Mucosa of stomach (tissue), 1 donor: Measurements from ENCODE around the gene RNF222.
"Not testable (repeated sequence)": the region's sequence is repeated elsewhere in the genome, so short reads cannot be mapped to it uniquely, and the experiment has no call there.

ENCODE experiments used
- H3K27me3 ChIP-seq: one replicate; pipeline ENCODE4 v1.7.0; 2013; ENCODE audit warnings: mild to moderate bottlenecking, low read length; ENCODE audit not compliant: control insufficient read depth, insufficient read depth
- H3K36me3 ChIP-seq: one replicate; pipeline ENCODE4 v1.7.0; 2013; ENCODE audit warnings: low read length; ENCODE audit not compliant: control insufficient read depth, insufficient read depth
- H3K4me1 ChIP-seq: one replicate; pipeline ENCODE4 v1.7.0; 2013; ENCODE audit warnings: mild to moderate bottlenecking, low read length; ENCODE audit not compliant: control insufficient read depth, insufficient read depth
- H3K4me3 ChIP-seq: one replicate; pipeline ENCODE4 v1.7.0; 2013; ENCODE audit warnings: low read length
- H3K9ac ChIP-seq: one replicate; pipeline ENCODE4 v1.7.0; 2013; ENCODE audit warnings: mild to moderate bottlenecking, low read length, moderate library complexity
- H3K9me3 ChIP-seq: one replicate; pipeline ENCODE4 v1.7.0; 2013; ENCODE audit warnings: mild to moderate bottlenecking, low read length, moderate library complexity; ENCODE audit not compliant: control insufficient read depth
- donor health status: Pancreatic carcinoma.

Gene RNF222

DNA sequence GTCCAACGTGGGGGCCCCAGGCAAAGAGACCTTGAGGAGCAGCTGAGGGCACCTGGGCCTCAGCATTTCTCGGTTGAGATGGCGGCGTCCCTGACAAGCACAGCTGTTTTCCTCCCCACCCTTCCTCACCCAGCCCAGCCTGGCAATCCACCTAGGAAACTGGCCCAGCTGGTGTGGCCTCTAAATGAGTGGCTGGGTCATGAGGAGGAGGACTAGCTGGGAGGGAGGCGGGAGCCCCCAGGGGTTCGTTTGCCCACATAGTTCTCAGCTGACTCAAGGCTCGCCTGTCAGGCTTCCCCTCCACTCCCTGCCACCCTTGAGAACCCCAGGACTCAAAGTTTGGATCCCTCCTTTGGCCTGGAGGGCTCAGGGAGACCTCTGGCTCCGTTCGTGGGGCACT, 5.9 kb downstream of the RNF222 start:
- Histone ChIP-seq H3K27me3 (peaks cover 34% of the 10 kb centered on the region), H3K4me3 (no peak overlapping the region), H3K9me3 (no peaks in the 10 kb centered on the region), H3K4me1 (no peaks in the 10 kb centered on the region), H3K9ac (no peak overlapping the region), H3K36me3 (no peaks in the 10 kb centered on the region)

DNA sequence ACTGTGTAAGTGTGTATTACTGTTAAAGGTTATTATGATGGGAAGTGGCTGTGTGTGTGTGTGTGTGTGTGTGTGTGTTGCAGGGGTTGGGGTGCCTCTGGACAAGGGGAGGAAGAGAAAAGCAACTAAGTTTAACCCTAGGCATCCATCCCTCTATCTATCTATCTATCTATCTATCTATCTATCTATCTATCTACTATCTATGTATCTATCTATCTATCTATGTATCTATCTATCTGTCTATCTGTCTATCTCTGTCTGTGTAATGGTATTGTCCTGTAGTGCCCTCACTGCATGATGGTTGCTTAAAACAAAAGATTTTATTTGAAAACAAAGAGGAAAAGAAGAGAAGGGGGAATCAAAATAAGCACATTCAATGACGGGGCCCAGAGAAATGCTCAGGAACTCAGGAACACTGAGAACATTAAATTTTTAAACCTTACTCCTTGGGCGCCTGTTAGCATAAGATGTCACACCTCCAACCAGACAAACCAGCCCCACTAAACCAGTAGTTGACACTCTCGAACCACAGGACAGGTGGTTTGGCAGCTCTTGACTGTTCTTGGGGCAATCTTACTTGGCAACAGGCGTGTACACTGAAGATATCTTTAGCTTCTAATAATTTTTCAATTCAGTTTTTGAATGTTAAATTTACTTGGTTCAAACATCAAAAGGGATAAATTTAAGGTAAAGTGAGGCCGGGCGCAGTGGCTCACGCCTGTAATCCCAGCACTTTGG, 9.5 kb downstream of the RNF222 start:
- peaks cover 13% of the 10 kb centered on the region for H3K27me3 ChIP-seq
- H3K9me3 ChIP-seq, result no peaks in the 10 kb centered on the region
- H3K4me1 ChIP-seq, result no peaks in the 10 kb centered on the region
- no peak overlapping the region for H3K4me3 ChIP-seq
- no peak overlapping the region for H3K9ac ChIP-seq
- no peaks in the 10 kb centered on the region for H3K36me3 ChIP-seq

DNA sequence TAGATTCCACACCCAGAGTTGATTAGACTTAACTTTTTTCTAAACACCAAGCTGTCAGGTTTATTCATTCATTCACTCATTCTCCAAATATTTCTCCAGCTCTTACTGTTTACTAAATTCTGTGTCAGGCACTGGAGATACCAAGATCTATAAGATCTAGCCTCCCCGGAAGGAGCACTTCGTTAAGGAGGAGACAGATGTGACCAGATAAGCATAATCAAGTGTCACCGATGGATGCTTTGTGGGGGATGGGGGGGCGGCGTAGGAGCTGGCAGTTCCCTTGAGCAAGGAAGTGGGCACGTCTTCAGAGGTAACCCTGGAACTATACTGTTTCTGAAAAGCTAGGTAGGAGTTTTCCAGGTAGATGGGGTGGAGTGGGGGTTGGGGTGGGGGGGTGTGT, 10.8 kb downstream of the RNF222 start:
- H3K36me3 ChIP-seq, result no peaks in the 10 kb centered on the region

DNA sequence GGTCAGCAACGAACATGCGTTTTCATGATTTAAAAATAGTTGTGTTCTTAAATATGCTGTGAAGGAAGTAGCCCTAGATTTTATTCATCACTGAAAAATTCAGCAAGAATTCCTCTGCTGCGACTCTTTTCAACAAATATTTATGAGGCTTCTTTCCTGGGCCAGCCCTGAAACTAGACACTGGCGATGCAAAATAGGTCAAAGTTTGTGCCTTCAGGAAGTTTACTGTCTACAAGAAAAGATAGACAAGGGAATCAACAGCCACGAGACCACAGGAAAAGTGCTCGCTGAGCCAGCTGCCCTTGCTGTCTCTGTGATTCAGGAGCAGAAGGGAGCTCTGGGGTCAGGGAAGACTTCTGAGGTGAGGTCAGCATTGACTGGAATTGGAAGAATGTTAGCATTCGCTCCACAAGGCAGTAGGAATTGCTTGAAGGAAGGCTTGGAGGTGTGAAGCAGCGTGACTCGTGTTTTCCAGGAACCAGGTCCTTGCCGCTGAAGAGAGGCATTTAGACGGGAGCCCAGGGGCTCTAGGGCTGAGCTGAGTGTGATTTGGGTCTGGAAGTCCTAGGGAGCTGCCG, 12.7 kb downstream of the RNF222 start:
- Histone ChIP-seq H3K9ac (no peak overlapping the region), H3K9me3 (no peaks in the 10 kb centered on the region), H3K4me1 (peaks cover 18% of the 10 kb centered on the region), H3K4me3 (no peak overlapping the region), H3K36me3 (no peaks in the 10 kb centered on the region), H3K27me3 (no peaks in the 10 kb centered on the region)

More for the DNA sequence above, 10.8 kb downstream of the RNF222 start:
- no peak overlapping the region for H3K4me3 ChIP-seq
- H3K9ac ChIP-seq, result no peak overlapping the region
- H3K27me3 ChIP-seq, result peaks cover 3% of the 10 kb centered on the region
- H3K4me1 ChIP-seq, result peaks cover 4% of the 10 kb centered on the region
- H3K9me3 ChIP-seq, result no peaks in the 10 kb centered on the region

DNA sequence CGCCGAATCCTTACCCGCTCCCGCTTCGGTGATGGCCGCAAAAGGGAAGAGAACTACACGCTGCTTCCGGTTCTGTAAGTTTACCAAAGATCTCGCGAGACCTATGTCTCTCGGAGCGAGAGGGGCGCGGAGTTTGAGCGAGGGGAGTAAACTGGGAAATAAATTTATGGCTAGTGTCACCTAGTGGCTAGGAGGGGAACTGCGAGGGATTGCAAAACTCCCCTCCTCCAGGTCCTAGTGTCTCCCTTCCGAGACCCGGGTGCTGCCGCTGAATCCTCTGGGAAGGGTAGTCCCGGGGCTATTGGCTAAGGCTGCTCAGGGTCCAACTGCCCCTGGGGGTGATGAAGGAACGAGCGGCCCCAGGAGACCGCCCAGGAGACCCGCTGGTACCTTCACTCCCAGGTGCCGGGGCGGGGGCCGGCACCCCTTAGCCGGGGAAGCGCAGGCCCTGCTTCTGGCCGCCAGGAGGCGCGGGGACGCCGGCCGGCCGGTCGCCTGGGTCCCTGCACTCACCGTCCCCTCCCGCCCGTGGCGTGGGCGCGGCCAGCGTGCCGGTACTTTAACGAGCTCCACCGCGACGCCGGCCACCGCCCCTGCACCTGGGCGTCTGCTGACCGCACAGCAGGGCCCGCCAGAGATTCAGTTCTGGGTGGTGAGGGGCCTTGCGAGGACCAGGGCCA, 14.3 kb downstream of the RNF222 start, which contains the start of gene RPL26:
RPL26 (minus strand) TSS at position 51 of the 680 bp plus-strand sequence. CDS start 883 bp downstream, outside the sequence.
- peaks cover 18% of the 10 kb centered on the region for H3K4me1 ChIP-seq
- peaks cover 5% of the 10 kb centered on the region for H3K36me3 ChIP-seq
- H3K4me3 ChIP-seq, result peak within 1 kb of the TSS; percentile 89
- no peaks in the 10 kb centered on the region for H3K27me3 ChIP-seq
- H3K9ac ChIP-seq, result peak within 1 kb of the TSS; percentile 81
- no peaks in the 10 kb centered on the region for H3K9me3 ChIP-seq

DNA sequence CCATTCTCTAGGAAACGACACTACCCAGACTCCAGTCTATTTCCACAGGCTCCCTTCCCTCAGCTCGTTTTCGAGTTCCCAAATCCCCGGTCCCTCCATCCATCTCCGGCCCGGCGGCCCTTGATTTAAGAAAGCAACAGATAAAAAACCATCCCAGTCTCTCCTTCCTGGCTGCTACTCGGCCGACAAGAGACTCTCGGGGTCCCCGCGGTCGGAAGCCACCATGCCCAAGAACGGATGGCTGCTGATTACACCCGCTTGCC, 14.8 kb downstream of the RNF222 start:
- Histone ChIP-seq H3K4me3 (peak overlapping the region; percentile 89), H3K36me3 (peaks cover 5% of the 10 kb centered on the region), H3K9ac (peak overlapping the region; percentile 81), H3K4me1 (peaks cover 18% of the 10 kb centered on the region), H3K27me3 (no peaks in the 10 kb centered on the region), H3K9me3 (no peaks in the 10 kb centered on the region)

DNA sequence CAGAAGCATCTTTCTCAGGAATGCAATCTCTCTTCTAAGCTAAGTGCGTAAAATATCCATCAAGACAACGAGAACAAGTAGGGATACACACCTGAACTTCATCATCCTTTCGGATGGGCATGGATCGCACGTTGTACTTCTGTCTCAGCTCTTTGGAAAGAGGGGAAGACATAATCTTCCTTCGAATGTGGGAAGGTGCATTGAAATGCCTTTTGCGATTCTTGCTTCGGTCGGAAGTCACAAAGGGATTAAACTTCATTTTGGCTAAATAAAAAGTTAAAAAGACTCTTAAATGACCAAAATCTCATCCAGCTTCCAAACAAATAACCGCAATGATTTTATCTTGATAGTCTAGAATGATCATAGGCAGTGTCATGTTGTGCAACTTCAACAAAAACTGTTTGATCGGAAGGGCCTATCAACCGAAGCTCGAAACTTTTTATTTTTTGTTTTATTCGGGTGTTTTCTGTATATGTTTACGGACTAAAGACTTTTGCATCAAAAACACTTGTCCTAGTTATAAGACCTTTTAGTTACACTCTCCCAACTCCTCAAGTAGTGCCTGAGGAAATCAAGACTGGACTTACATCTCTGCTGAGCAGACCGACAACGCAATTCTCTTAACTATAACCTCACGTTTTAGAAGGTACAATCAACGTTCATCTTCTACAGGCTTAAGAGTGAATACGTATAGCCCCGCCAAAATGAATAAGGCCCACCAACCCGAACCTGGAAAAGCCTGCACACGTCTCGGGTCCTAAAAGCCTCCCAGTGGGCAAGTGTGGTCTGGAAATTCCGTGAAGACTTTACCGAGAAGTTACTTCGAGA, 15.4 kb downstream of the RNF222 start:
- H3K9me3 ChIP-seq, result no peaks in the 10 kb centered on the region
- H3K4me1 ChIP-seq, result peaks cover 18% of the 10 kb centered on the region
- peaks cover 5% of the 10 kb centered on the region for H3K36me3 ChIP-seq

DNA sequence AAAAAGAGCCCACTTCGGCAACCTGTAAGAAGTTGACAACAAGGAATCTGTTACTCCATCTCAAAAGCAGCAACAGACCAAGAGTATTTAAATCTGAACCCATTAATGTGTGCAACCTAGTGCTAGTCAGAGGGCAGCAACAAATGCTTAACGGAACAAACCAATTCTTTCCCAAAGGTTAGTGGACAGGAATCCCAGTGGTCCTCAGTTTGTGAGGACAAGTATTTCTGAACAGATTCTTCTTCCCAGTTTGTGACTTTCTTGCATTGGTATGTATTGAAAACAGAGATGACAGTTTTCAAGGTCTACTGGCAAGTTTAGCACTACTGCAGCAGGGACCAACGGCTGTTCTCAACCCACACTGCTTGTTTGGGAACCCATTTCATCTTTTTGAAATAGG, 17.6 kb downstream of the RNF222 start:
- Histone ChIP-seq H3K9me3 (no peaks in the 10 kb centered on the region), H3K4me1 (peaks cover 32% of the 10 kb centered on the region), H3K27me3 (no peaks in the 10 kb centered on the region), H3K9ac (no peak overlapping the region), H3K36me3 (peaks cover 9% of the 10 kb centered on the region), H3K4me3 (no peak overlapping the region)

More for the DNA sequence above, 15.4 kb downstream of the RNF222 start:
- Histone ChIP-seq H3K27me3 (no peaks in the 10 kb centered on the region), H3K9ac (peak overlapping the region; percentile 81), H3K4me3 (peak overlapping the region; percentile 89)

DNA sequence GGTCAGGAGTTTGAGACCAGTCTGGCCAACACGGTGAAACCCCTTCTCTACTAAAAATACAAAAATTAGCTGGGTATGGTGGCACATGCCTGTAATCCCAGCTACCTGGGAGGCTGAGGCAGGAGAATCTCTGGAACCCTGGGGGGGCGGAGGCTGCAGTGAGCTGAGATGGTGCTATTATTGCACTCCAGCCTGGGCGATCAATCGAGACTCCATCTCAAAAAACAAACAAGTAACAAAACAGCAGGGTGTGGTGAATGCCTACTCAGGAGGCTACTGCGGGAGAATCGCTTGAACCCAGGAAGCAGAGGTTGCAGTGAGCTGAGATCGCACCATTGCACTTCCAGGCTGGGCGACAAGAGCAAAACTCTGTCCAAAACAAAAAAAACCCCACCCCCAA, 19.5 kb downstream of the RNF222 start:
- H3K4me1 ChIP-seq, result peaks cover 32% of the 10 kb centered on the region
- not testable (repeated sequence) for H3K27me3 ChIP-seq, H3K4me3 ChIP-seq, H3K9me3 ChIP-seq, H3K36me3 ChIP-seq, H3K9ac ChIP-seq

DNA sequence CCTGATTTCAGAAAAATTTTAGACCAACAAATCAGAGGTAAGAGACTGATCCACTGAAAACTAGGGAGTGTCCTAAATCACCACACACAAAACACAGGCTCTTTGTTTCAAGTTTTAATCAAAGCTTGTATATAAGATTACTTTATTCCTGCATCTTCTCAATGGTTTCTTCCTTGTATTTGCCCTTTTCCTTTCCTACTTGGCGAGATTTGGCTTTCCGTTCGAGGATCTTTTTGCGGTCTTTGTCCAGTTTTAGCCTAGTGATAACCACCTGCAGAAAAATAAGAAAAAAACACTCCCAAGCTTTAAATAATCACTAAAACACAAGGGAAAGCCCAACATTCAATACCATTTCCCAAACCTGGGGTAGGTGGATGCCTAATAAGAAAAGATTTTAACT, 20.2 kb downstream of the RNF222 start:
- no peak overlapping the region for H3K9ac ChIP-seq
- peaks cover 32% of the 10 kb centered on the region for H3K4me1 ChIP-seq
- no peak overlapping the region for H3K4me3 ChIP-seq
- no peaks in the 10 kb centered on the region for H3K9me3 ChIP-seq
- H3K36me3 ChIP-seq, result peaks cover 9% of the 10 kb centered on the region
- H3K27me3 ChIP-seq, result no peaks in the 10 kb centered on the region

DNA sequence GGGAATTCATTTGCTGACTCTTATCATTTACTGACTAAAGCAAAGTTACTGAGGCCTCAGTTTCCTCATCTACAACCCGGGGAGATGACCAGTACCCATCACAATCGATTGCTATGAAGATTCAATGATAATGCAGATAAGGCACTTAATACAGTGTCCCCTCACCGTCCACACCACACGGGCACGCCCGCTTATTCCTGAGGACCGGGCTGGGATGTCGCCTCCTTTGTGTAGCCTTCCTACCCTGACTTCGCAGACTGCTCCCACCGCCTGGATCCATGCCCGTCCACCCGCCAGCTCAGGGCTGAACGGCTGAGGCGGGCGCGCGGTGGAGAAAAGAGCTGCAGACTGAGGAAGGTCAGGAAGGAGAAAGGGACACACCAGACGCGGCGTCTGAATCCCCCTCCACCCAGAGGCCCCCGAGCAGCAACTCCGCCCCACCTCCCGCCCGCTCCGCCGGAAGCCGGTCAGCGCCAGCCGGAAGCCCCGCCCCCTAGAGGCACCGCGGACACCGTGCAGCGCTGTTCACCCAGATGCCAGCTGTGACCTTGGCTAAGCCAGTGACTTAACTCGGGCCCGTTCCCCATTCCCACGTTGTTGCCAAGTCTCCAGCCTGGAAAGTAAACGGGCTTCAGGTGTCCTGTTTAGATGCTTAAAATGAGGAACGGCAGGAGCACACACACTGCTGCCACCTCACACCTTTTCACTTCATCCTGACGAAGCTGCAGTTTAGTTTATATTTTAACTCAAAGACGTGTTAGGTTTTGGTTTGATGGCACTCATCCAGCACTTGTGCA, 21.2 kb downstream of the RNF222 start, which contains the start of gene KRABD2:
KRABD2 (minus strand) TSS at position 434 of the 797 bp plus-strand sequence.
- H3K27me3 ChIP-seq, result no peaks in the 10 kb centered on the region
- peaks cover 25% of the 10 kb centered on the region for H3K4me1 ChIP-seq
- H3K9ac ChIP-seq, result peak within 1 kb of the TSS; percentile 64
- H3K36me3 ChIP-seq, result peaks cover 9% of the 10 kb centered on the region
- H3K9me3 ChIP-seq, result no peaks in the 10 kb centered on the region
- H3K4me3 ChIP-seq, result peak within 1 kb of the TSS; percentile 56
